ENCODE measurements around the gene FES. TPM values are rescaled to one million over a fixed set of nuclear protein-coding genes. Genes with fewer than 3 reads are reported as not detected.
A peak's percentile ranks its signal among the peaks of the same experiment; 100 is the strongest.

FES gene
- polyA plus RNA-seq, 1 of the 3 experiments (the other 2 are of a cell fraction), result 0.03 TPM

GRCh38 chr15:90869140-90869541, 15.2 kb upstream of the FES start:
- peaks cover 11% of the 10 kb centered on the region; the same call in 1 of the 2 replicates for H4K20me1 ChIP-seq (ENCODE audit: insufficient read depth)
- no peaks in the 10 kb centered on the region for H3K9me2 ChIP-seq
- peaks cover 21% of the 10 kb centered on the region for H3F3A ChIP-seq (replicated peaks; ENCODE audit: insufficient read depth)
- TF ChIP-seq REST (IDR thresholded peaks at IDR 0.05; ENCODE audit: low read depth, low read length) (no peak), NFIC (IDR thresholded peaks at IDR 0.05; ENCODE audit: borderline replicate concordance) (no peak), SMC3 (IDR thresholded peaks at IDR 0.05; ENCODE audit: low read depth, low read length) (no peak), GABPA (IDR thresholded peaks at IDR 0.05; ENCODE audit: low read depth) (no peak), CHD2 (IDR thresholded peaks at IDR 0.05; ENCODE audit: low read length, partially characterized antibody) (no peak), MEF2A (IDR thresholded peaks at IDR 0.05; ENCODE audit: borderline replicate concordance, low read depth) (no peak), RFX5 (IDR thresholded peaks at IDR 0.05; ENCODE audit: low read length) (no peak), GATA2 (CRISPR knock-in tag; IDR thresholded peaks at IDR 0.05) (no peak), NRF1 (IDR thresholded peaks at IDR 0.05; ENCODE audit: low read depth, low read length) (no peak), RAD21 (IDR thresholded peaks at IDR 0.05; ENCODE audit: low read length) (no peak), PBX3 (IDR thresholded peaks at IDR 0.05) (no peak), TEAD4 (IDR thresholded peaks at IDR 0.05; ENCODE audit: borderline replicate concordance, insufficient read depth) (no peak), EZH2phosphoT487 (IDR thresholded peaks at IDR 0.05; ENCODE audit: borderline replicate concordance, low read depth) (no peak), RXRA (IDR thresholded peaks at IDR 0.05; ENCODE audit: borderline replicate concordance, low read depth) (no peak), SIN3A (IDR thresholded peaks at IDR 0.05; ENCODE audit: borderline replicate concordance, low read depth, low read length) (no peak), MXI1 (IDR thresholded peaks at IDR 0.05; ENCODE audit: low read depth, low read length) (no peak), ZBTB33 (IDR thresholded peaks at IDR 0.05; ENCODE audit: borderline replicate concordance, low read depth) (no peak), IRF3 (IDR thresholded peaks at IDR 0.05; ENCODE audit: low read depth, low read length) (no peak), RCOR1 (IDR thresholded peaks at IDR 0.05; ENCODE audit: low read length) (no peak), FOSL2 (IDR thresholded peaks at IDR 0.05; ENCODE audit: borderline replicate concordance, low read depth) (no peak)
- H3K4me3 ChIP-seq (ENCODE audit: low read depth in 2 of 2, low read length in 1 of 2), result no peak overlapping the region
- DNase-seq, result no peak
- H3K4me1 ChIP-seq (ENCODE audit: control insufficient read depth in 1 of 2, insufficient read depth in 2 of 2, low read depth in 1 of 2, low read length in 1 of 2), result peaks cover 29 to 36% of the 10 kb centered on the region in 2 experiments; a peak in 2 of 4 replicates
- ChIA-PET POLR2A (no interaction called here), CTCF (interaction anchor here (0.6 to 4.2 kb wide), 2 partner anchors 16 to 17 kb away, joined by 3 to 24 read pairs; no protein-coding TSS in a partner anchor)
- H3K9ac ChIP-seq, result peak overlapping the region; percentile 36; the same call in 1 of the 2 replicates
- peak overlapping the region; percentile 77 for H3K4me2 ChIP-seq
- peaks cover 41% of the 10 kb centered on the region for H3K79me2 ChIP-seq (ENCODE audit: insufficient read depth)
- no peaks in the 10 kb centered on the region for H3K27me3 ChIP-seq (ENCODE audit: insufficient read depth)
- peak overlapping the region; percentile 36 to 81; a peak in 3 of 4 replicates for H3K27ac ChIP-seq (ENCODE audit: low read depth in 2 of 2, low read length in 1 of 2)
- H2AFZ ChIP-seq (ENCODE audit: low read depth), result peak overlapping the region; percentile 45
- H3K9me3 ChIP-seq, result no peaks in the 10 kb centered on the region
- H3K36me3 ChIP-seq (replicated peaks in 1 of 2; ENCODE audit: control insufficient read depth in 1 of 2, insufficient read depth in 2 of 2, low read length in 1 of 2), result no peaks in the 10 kb centered on the region
